ENCODE data around the gene ESYT1.

ESYT1 gene, protein sequence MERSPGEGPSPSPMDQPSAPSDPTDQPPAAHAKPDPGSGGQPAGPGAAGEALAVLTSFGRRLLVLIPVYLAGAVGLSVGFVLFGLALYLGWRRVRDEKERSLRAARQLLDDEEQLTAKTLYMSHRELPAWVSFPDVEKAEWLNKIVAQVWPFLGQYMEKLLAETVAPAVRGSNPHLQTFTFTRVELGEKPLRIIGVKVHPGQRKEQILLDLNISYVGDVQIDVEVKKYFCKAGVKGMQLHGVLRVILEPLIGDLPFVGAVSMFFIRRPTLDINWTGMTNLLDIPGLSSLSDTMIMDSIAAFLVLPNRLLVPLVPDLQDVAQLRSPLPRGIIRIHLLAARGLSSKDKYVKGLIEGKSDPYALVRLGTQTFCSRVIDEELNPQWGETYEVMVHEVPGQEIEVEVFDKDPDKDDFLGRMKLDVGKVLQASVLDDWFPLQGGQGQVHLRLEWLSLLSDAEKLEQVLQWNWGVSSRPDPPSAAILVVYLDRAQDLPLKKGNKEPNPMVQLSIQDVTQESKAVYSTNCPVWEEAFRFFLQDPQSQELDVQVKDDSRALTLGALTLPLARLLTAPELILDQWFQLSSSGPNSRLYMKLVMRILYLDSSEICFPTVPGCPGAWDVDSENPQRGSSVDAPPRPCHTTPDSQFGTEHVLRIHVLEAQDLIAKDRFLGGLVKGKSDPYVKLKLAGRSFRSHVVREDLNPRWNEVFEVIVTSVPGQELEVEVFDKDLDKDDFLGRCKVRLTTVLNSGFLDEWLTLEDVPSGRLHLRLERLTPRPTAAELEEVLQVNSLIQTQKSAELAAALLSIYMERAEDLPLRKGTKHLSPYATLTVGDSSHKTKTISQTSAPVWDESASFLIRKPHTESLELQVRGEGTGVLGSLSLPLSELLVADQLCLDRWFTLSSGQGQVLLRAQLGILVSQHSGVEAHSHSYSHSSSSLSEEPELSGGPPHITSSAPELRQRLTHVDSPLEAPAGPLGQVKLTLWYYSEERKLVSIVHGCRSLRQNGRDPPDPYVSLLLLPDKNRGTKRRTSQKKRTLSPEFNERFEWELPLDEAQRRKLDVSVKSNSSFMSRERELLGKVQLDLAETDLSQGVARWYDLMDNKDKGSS

DNA sequence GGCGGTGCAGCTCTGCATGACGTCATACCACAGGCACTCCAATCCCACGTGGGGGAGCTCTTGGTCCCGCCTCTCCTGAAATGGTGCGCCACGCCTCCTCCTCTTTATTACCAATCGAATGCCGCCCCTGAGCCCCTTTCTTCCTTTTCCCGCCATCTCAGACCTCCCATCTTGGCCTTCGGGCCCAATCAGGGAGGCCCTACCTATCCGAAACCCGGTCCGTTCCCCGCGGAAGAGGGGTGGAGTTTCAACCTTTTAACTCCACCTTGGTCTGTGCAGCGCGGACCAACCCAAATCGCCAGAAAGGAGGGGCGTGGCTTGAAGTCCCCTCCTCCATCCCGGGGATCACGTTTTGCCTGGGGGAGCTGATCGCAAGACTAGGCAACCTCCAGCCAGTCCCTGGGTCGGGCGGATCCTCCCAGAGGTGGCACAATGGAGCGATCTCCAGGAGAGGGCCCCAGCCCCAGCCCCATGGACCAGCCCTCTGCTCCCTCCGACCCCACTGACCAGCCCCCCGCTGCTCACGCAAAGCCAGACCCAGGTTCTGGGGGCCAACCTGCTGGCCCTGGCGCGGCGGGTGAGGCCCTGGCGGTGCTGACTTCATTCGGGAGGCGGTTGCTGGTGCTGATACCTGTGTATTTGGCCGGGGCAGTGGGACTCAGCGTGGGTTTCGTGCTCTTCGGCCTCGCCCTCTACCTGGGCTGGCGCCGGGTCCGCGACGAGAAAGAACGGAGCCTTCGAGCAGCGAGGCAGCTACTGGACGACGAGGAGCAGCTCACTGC is at the start of gene ESYT1:
Gene ESYT1, plus strand, starts transcription at position 380 of the 782 bp plus-strand sequence. Its CDS starts 53 bp downstream, at position 433.
- peak; percentile 91 for DNase-seq (ENCODE audit: low read depth)

DNA sequence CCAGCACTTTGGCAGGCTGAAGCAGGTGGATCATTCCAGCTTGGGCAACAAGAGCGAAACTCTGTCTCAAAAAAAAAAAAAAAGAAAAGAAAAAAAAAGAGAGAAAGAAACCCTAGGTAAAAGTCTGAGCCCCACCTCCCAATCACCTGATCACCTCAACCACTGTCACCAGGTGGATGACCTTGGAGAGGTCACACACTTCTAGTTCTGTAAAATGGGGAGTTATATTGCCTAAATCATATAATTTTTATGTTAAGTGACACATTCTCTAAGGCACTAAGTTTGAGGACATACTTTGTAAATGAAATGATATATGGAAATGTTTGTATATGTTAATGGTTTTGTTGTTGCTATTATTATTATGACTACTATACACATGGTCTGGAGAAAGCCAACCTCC is 49.6 kb upstream of the ESYT1 start:
- no peak for DNase-seq (ENCODE audit: low read depth)

DNA sequence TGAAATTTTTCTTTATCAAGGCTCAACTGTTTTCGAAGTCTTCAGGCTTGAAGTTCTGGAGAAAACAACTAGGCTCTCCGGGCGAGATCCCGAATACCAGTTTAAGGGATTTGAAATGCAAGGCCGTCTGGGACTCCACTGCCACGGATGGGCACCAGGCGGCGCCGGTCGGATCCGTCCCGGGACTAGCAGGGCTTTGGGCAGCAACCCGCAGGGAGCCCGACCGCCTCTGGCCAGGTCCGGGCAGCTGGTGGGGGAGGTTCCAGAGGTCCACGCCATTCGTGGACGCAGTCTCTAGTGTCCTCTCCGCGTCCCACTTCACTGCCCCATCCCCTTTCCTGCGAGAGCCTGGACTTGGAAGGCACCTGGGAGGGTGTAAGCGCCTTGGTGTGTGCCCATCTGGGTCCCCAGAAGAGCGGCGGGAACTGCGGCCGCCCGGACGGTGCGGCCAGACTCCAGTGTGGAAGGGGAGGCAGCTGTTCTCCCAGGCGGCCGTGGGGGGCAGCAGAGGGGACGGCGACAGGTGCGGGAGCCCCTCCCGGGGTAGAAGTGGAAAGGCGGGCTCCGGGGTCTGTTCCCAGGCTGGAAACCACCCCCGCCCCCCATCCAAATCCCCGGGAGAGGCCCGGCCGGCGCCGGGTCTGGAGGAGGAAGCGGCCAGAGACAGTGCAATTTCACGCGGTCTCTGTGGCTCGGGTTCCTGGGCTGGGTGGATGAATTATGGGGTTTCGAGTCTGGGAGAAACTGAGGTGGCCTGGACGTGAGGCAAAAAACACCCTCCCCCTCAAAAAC is 48.9 kb upstream of the ESYT1 start:
- DNase-seq (ENCODE audit: low read depth), result peak; percentile 24

DNA sequence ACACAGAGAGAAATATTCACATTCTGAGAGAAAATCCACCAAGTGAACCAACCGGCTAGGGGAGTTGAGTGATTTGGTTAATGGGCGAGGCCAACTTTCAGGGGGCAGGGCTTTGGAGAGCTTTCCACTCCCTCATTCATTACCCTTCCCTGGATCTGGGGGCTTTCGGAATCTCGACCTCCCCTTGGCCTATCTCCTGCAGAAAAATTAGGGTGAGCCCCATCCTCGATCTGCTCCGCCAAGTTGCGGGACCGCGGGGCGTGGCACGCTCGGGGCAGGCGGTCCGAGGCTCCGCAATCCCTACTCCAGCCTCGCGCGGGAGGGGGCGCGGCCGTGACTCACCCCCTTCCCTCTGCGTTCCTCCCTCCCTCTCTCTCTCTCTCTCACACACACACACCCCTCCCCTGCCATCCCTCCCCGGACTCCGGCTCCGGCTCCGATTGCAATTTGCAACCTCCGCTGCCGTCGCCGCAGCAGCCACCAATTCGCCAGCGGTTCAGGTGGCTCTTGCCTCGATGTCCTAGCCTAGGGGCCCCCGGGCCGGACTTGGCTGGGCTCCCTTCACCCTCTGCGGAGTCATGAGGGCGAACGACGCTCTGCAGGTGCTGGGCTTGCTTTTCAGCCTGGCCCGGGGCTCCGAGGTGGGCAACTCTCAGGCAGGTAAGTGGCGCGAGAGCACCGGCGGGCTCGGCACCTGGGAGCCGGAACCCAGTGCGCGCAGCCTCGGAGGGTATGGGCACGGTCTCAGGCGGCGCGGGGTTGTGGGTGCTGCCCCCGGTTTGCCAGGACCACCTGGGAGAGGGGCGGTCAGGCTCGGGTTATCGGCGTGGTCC is 48.1 kb upstream of the ESYT1 start, which contains the start of gene ERBB3:
Gene ERBB3, plus strand, starts transcription at position 443 of the 833 bp plus-strand sequence. Its CDS starts 136 bp downstream, at position 579.
- DNase-seq (ENCODE audit: low read depth), result peak; percentile 64

DNA sequence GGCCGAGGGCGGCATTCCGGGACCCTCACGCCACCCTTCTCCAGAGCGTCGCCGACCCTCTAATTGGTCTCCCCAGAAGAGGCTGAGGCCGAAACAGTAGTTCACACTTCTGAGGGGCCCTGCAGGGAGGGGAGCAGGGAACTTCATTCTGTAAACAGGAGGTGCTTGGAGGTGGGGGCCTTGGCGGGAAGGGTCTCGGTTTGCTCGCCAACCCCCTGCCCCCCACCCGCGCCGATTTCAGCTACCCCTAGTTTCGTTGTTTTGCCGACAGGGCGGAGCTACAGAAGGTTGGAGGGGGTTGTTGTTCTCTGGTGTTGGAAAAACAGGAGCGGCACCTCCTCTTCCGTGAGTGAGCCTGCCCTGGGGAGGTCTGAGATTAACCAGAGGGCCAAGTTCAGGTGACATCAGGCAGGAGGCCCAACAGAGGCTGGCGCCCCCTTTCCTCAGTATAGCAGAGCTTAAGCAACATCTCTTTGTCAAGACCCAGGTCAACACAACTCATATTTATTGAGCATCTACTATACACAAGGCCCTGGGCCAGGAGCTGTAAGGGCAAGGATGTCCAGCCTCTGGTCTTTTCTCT is 47.4 kb upstream of the ESYT1 start:
- DNase-seq (ENCODE audit: low read depth), result no peak

DNA sequence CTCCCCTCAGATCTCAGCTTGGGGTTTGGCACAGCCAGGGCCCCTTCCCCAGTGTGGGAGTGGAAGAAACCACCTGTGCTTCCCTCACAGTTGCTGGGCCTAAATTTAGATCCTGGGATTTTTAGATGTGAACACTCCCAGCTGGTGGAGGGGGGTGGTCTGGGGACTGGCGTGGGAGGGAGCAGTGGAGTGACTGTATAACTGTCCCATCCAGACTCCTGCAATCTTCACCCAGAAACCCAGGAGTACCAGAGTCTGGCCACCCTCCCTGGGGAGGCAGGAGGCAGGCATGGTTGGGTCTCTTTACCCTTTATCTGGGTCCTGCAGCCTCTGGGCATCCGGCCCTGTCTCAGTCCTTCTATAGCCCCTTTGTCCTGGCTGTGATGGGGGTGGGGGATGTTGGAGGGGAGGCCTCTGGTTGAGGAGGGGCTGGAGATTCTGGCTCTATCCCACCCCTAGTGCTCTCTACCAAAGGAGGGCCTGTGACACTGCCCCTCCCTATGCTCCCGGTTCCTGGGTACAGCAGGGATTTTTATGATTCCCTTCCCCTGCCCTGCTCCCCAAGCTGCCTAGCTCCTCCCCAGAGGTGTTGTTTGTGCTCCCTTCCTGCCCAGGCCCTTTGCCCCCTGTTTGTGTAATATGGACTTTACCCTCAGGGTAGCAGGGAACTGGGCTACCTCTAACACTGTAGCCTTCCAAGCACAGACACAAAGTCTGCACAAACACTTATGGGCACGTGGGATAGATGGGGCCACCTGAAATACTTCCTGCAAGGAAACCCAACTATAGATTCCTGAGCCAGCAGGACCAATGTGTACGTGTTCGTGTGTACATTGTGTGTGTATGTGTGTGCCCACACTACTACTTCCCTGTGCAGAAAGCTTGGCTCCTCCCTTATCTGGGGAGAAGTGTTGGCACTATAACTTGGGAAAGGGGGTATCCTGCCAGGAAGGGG is 46.4 kb upstream of the ESYT1 start:
- DNase-seq (ENCODE audit: low read depth), result no peak

DNA sequence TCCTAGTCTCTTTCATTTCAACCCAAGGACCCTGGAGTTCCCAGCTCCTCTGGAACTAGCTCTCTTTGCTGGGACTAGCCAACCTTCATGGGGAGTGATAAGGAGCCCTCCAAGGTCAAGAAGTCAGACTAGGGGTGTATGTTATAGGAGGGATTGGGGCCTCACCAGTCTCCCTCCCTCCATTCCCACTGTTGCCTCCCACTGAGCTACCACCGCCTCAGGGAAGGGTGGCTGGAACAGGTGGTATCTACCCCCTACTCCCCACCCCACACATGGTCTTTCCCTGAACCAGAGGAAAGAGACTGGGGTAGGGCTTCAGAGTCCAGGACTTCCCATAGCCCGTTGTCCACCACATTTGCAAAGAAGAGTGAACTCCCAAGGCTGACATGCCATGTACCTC is 45.7 kb upstream of the ESYT1 start:
- DNase-seq (ENCODE audit: low read depth), result no peak

DNA sequence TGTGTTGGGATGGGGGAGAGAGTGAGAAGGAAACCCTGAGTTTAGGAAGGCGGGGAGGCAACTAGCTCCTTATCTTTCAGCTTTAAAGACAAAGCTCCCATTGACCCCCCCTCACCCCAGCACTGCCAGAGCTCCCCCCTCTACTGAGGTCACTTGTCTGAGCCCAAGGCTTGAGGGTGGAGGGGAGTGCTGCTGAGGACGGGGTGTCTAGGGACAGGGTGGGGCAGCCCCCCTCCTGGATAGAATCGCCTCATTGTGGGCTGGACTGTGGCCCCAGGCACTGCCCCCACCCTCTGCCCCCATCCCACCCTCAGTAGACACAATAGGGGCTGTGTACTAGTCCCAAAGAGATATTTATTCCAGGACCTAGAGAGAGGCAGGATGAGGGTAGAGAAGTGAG is 45.1 kb upstream of the ESYT1 start:
- DNase-seq (ENCODE audit: low read depth), result no peak

DNA sequence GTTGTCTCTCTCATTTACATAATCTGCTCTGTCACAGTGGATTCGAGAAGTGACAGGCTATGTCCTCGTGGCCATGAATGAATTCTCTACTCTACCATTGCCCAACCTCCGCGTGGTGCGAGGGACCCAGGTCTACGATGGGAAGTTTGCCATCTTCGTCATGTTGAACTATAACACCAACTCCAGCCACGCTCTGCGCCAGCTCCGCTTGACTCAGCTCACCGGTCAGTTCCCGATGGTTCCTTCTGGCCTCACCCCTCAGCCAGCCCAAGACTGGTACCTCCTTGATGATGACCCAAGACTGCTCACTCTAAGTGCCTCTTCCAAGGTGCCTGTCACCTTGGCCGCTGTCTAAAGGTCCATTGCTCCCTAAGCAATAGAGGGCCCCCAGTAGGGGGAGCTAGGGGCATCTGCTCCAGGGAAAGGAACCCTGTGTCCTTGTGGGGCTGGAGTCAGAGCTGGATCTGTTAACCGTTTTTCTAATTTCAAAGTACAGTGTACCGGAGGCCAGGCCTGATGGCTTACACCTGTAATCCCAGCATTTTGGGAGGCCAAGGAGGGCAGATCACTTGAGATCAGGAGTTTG is 43.0 kb upstream of the ESYT1 start:
- DNase-seq (ENCODE audit: low read depth), result no peak

DNA sequence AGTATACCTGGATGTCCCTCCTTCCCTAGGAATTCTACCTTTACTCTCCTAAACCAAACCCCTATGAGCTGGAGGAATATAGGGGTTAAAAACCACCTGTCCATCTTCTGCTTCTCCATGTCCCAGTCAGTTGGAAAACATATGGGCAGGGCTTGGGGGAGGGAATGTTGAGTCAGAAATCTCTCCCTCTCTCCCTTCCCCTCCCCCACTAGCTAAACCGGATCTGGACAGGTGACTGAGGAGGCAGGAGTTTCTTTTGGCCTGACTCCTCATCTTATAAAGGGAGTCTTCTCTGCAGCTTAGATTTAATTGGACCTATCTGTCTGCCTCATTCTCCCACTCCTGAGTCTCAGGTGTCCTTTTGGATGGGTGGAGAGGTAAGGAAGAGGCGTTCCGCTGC is 42.0 kb upstream of the ESYT1 start:
- no peak for DNase-seq (ENCODE audit: low read depth)

DNA sequence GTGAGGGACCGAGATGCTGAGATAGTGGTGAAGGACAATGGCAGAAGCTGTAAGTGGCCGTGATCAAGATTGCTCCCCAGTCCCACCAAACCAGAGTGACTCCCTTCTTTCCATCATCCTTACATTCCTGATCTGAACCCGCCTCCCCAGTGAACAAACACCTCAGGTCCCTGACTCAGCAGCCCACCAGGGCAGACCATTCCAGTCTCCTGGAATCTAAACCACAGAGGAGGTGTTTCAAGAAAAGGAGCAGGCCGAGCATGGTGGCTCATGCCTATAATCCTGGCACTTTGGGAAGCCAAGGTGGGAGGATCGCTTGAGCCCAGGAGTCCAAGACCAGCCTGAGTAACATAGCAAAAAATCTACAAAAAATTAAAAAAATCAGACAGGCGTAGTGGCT is 41.5 kb upstream of the ESYT1 start:
- no peak for DNase-seq (ENCODE audit: low read depth)

DNA sequence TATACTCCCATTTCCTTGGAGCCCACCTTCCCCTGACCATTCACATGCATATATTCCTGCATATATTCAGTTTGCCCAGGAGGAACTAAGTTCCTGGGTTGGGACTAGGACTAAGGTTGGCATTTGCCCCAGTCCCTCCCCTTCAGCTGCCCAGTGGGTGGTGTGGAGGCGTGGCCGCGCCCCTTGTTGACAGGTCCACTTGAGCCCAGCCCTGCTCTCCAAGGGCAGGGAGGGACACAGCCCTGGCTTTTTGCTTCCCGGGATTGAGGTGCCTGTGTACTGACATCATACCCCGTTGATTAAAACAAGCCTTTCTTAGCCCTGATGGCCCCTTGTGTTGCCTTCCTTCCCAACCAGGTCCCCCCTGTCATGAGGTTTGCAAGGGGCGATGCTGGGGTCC is 40.8 kb upstream of the ESYT1 start:
- no peak for DNase-seq (ENCODE audit: low read depth)

DNA sequence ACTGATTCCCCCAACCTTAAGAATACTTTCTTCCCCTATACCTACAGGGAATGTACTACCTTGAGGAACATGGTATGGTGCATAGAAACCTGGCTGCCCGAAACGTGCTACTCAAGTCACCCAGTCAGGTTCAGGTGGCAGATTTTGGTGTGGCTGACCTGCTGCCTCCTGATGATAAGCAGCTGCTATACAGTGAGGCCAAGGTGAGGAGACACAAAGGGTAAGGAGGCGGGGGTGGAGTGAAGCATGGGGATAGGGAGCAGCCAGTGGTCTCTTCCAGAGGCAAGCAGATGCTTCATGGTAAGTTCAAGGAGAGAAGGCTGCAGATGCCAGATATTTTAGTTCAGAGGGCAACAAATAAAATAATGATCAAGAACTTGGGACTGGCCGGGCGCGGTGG is 30.3 kb upstream of the ESYT1 start:
- no peak for DNase-seq (ENCODE audit: low read depth)

DNA sequence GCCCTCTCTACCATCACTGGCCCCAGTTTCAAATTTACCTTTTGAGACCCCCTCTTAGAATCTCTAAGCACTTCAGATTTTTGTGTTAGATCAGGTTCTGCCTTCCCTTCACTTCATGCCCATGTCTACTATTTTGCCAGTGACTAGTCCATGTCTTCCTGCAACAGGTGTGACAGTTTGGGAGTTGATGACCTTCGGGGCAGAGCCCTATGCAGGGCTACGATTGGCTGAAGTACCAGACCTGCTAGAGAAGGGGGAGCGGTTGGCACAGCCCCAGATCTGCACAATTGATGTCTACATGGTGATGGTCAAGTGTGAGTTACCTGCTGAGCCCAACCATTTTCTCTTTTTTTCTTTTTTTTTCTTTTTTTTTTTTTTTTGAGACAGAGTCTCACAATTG is 29.5 kb upstream of the ESYT1 start:
- DNase-seq (ENCODE audit: low read depth), result no peak

DNA sequence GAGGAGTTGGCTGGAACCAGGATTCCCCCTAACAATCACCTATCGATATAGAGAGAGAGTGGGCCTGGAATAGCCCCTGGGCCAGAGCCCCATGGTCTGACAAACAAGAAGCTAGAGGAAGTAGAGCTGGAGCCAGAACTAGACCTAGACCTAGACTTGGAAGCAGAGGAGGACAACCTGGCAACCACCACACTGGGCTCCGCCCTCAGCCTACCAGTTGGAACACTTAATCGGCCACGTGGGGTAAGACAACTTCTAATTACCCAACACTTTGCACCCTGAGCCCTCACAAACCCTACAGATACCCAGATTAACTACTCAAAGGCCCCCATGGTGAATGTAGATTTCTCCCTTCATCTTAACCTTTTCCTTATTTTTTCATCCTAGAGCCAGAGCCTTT is 28.3 kb upstream of the ESYT1 start:
- no peak for DNase-seq (ENCODE audit: low read depth)

DNA sequence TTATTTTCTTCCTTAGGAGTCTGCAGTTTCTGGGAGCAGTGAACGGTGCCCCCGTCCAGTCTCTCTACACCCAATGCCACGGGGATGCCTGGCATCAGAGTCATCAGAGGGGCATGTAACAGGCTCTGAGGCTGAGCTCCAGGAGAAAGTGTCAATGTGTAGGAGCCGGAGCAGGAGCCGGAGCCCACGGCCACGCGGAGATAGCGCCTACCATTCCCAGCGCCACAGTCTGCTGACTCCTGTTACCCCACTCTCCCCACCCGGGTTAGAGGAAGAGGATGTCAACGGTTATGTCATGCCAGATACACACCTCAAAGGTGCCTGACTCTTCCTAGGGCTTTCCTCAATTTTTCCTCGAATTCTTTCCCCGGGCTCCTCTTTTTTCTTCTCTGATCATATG is 27.0 kb upstream of the ESYT1 start:
- no peak for DNase-seq (ENCODE audit: low read depth)

DNA sequence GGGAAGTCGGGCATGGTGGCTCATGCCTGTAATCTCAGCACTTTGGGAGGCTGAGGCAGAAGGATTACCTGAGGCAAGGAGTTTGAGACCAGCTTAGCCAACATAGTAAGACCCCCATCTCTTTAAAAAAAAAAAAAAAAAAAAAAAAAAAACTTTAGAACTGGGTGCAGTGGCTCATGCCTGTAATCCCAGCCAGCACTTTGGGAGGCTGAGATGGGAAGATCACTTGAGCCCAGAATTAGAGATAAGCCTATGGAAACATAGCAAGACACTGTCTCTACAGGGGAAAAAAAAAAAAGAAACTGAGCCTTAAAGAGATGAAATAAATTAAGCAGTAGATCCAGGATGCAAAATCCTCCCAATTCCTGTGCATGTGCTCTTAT is 25.4 kb upstream of the ESYT1 start:
- DNase-seq (ENCODE audit: low read depth), result no peak

DNA sequence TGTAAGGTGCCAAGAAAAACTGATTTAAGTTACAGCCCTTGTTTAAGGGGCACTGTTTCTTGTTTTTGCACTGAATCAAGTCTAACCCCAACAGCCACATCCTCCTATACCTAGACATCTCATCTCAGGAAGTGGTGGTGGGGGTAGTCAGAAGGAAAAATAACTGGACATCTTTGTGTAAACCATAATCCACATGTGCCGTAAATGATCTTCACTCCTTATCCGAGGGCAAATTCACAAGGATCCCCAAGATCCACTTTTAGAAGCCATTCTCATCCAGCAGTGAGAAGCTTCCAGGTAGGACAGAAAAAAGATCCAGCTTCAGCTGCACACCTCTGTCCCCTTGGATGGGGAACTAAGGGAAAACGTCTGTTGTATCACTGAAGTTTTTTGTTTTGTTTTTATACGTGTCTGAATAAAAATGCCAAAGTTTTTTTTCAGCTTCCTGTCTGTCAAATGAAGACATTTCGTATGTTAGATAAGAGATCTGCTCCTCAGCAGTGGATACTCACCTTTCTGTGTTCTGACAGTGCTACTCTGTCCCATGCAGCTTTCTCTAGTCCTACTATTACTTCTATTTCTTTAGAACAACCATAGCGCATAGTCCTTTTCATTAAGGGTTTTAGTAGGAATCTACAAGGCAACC is 24.9 kb upstream of the ESYT1 start:
- no peak for DNase-seq (ENCODE audit: low read depth)

Data from stimulated activated CD8-positive, alpha-beta memory T cell treated with anti-CD3 and anti-CD28 coated beads, Interleukin-4, amount 100 ng/mL, for 24 hours (primary cell).